Panc1 (cell line): ENCODE data around the gene MYO7A. TPM values are rescaled to one million over a fixed set of nuclear protein-coding genes. Genes with fewer than 3 reads are reported as not detected.

Experiments used
- ATAC-seq: fragments of 200-7000 bp; cut with Tn5 transposase; 2 replicates; pipeline ENCODE4 v1.9.1; 2020; ENCODE audit warnings: mild to moderate bottlenecking, moderate library complexity
- BruUV-seq: library from RNA; stranded (reverse); fragments of 400-500 nt; replicated peaks from 2 replicates; lab custom pipeline; 2021; lab: Mats Ljungman, UMichigan
- CTCF ChIA-PET: fragments of 300-600 bp; sonication (Branson Sonifier 250); formaldehyde crosslinking; loops from one replicate; lab custom pipeline; 2022; ENCODE audit warnings: antibody characterized with exemption; lab: Charles Lee
- POLR2A ChIA-PET: fragments of 300-600 bp; sonication (Branson Sonifier 250); formaldehyde crosslinking; loops from one replicate; lab custom pipeline; 2022; ENCODE audit warnings: antibody characterized with exemption; lab: Charles Lee
- DNase-seq: peaks from one replicate; pipeline ENCODE4 v3.0.0-alpha.2; 2010; ENCODE audit warnings: low read depth, low spot score
- H3K27ac ChIP-seq: 2 replicates; pipeline ENCODE4 v1.5.1; 2011; ENCODE audit warnings: mild to moderate bottlenecking, low read length, inconsistent platforms
- H3K27me3 ChIP-seq: fragments of 200-500 bp; sonication (Bioruptor generic); 2 replicates; pipeline ENCODE4 v1.6.0; 2014; ENCODE audit warnings: low read length, inconsistent platforms; ENCODE audit not compliant: control insufficient read depth, insufficient read depth
- H3K36me3 ChIP-seq: fragments of 200-500 bp; sonication (Bioruptor generic); 2 replicates; pipeline ENCODE4 v1.5.1; 2014; ENCODE audit warnings: inconsistent platforms, mild to moderate bottlenecking, low read length, moderate library complexity; ENCODE audit not compliant: control insufficient read depth, insufficient read depth
- H3K4me1 ChIP-seq: 2 replicates; pipeline ENCODE4 v1.5.1; 2011; ENCODE audit warnings: inconsistent platforms, mild to moderate bottlenecking, low read length, moderate library complexity; ENCODE audit not compliant: control insufficient read depth, insufficient read depth
- H3K4me3 ChIP-seq, 2 experiments: 2 replicates each; pipeline ENCODE4 v1.5.1; 2011 to 2012; ENCODE audit warnings: low read depth in 2 of 2, low read length in 2 of 2, mild to moderate bottlenecking in 2 of 2, inconsistent platforms in 1 of 2, moderate library complexity in 1 of 2
- H3K9me3 ChIP-seq: fragments of 200-500 bp; sonication (Bioruptor generic); 2 replicates; pipeline ENCODE4 v1.5.1; 2014; ENCODE audit warnings: low read depth, mild to moderate bottlenecking, inconsistent platforms, low read length, moderate library complexity; ENCODE audit not compliant: control insufficient read depth, insufficient read depth
- CTCF ChIP-seq: fragments of 450-650 bp; IDR thresholded peaks from 2 replicates; pipeline ENCODE4 v1.5.1; 2017; ENCODE audit warnings: mild to moderate bottlenecking
- POLR2AphosphoS5 ChIP-seq: IDR thresholded peaks from 2 replicates; pipeline ENCODE4 v1.6.1; 2012; ENCODE audit warnings: mild to moderate bottlenecking, low read depth, low read length, moderate library complexity
- SIN3A ChIP-seq: IDR thresholded peaks from 2 replicates; pipeline ENCODE4 v1.6.1; 2012; ENCODE audit warnings: low read depth, mild to moderate bottlenecking, low read length, moderate library complexity, borderline replicate concordance; ENCODE audit not compliant: insufficient read depth
- TCF7L2 ChIP-seq: IDR thresholded peaks from 2 replicates; pipeline ENCODE4 v1.6.1; 2011; ENCODE audit warnings: mild to moderate bottlenecking, low read depth, low read length, inconsistent platforms
- in situ Hi-C: cut with HindIII; loops from 2 replicates; pipeline ENCODE4 v1.10.0; 2016; ENCODE audit warnings: low sequenced_read_pairs, low pct_unique_long_range_greater_than_20kb
- intact Hi-C: fragments of 100-400 bp; cut with micrococcal nuclease; formaldehyde crosslinking; loops from one replicate; pipeline ENCODE4 v1.10.0; 2022; ENCODE audit not compliant: unreplicated experiment
- total RNA-seq: library from RNA; stranded (reverse); gene quantifications from one replicate; pipeline ENCODE4 v1.2.1, GENCODE V29; 2021; ENCODE audit not compliant: unreplicated experiment
- TF ChIP-seq, protein P1 (sequence below), 2 experiments: IDR thresholded peaks; 2 replicates each; pipeline ENCODE4 v1.6.1; 2011 to 2012; ENCODE audit warnings: low read depth in 2 of 2, control low read depth in 1 of 2, low read length in 1 of 2, mild to moderate bottlenecking in 1 of 2, moderate library complexity in 1 of 2; ENCODE audit not compliant: insufficient read depth in 1 of 2

The MYO7A gene
- total RNA-seq, 1 experiment from 2014 or later: 1.3 TPM

- ATAC-seq: peak; percentile 35
- no peak overlapping the region for H3K4me3 ChIP-seq
- H3K9me3 ChIP-seq: no peaks in the 10 kb centered on the region
- no peak for DNase-seq
- in situ Hi-C loops (no loop called here), intact Hi-C loops (loop anchor here (5.0 kb wide), 1 partner anchor 421 kb away; no protein-coding TSS in a partner anchor)
- H3K27ac ChIP-seq: no peak overlapping the region
- no TSS peak for BruUV-seq
- ChIA-PET CTCF (interaction anchor here (1.0 to 3.7 kb wide), 9 partner anchors 9 to 431 kb away, joined by 3 to 33 read pairs (median 3); no protein-coding TSS in a partner anchor), POLR2A (no interaction called here)
- no peaks in the 10 kb centered on the region for H3K27me3 ChIP-seq
- TF ChIP-seq CTCF (no peak), SIN3A (no peak), POLR2AphosphoS5 (no peak), TCF7L2 (no peak)
- TF ChIP-seq, protein P1, sequence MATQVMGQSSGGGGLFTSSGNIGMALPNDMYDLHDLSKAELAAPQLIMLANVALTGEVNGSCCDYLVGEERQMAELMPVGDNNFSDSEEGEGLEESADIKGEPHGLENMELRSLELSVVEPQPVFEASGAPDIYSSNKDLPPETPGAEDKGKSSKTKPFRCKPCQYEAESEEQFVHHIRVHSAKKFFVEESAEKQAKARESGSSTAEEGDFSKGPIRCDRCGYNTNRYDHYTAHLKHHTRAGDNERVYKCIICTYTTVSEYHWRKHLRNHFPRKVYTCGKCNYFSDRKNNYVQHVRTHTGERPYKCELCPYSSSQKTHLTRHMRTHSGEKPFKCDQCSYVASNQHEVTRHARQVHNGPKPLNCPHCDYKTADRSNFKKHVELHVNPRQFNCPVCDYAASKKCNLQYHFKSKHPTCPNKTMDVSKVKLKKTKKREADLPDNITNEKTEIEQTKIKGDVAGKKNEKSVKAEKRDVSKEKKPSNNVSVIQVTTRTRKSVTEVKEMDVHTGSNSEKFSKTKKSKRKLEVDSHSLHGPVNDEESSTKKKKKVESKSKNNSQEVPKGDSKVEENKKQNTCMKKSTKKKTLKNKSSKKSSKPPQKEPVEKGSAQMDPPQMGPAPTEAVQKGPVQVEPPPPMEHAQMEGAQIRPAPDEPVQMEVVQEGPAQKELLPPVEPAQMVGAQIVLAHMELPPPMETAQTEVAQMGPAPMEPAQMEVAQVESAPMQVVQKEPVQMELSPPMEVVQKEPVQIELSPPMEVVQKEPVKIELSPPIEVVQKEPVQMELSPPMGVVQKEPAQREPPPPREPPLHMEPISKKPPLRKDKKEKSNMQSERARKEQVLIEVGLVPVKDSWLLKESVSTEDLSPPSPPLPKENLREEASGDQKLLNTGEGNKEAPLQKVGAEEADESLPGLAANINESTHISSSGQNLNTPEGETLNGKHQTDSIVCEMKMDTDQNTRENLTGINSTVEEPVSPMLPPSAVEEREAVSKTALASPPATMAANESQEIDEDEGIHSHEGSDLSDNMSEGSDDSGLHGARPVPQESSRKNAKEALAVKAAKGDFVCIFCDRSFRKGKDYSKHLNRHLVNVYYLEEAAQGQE (IDR thresholded peaks at IDR 0.05; ENCODE audit: insufficient read depth in 1 of 2, low read depth in 2 of 2, low read length in 1 of 2): no peak
- no peaks in the 10 kb centered on the region for H3K36me3 ChIP-seq
- peaks cover 7% of the 10 kb centered on the region; the same call in 1 of the 2 replicates for H3K4me1 ChIP-seq
Observed at GRCh38 chr11:77126156-77126775, 1.8 kb upstream of the MYO7A start.

GRCh38 chr11:77126861-77127234 lies 1.2 kb upstream of the MYO7A start:
- DNase-seq: no peak
- no peaks in the 10 kb centered on the region for H3K9me3 ChIP-seq
- no peaks in the 10 kb centered on the region for H3K36me3 ChIP-seq
- intact Hi-C loops: loop anchor here (1.0 to 5.0 kb wide), 3 partner anchors 61 to 420 kb away; no protein-coding TSS in a partner anchor
- H3K27me3 ChIP-seq: no peaks in the 10 kb centered on the region
- no TSS peak for BruUV-seq
- ChIA-PET CTCF (interaction anchor here (0.8 to 3.7 kb wide), 13 partner anchors 9 to 430 kb away, joined by 3 to 33 read pairs (median 3); no protein-coding TSS in a partner anchor), POLR2A (interaction anchor here (0.8 kb wide), 1 partner anchor 9 kb away, joined by 3 read pairs; no protein-coding TSS in a partner anchor)
- no peak overlapping the region for H3K27ac ChIP-seq
- peak; percentile 52 for ATAC-seq
- peaks cover 7% of the 10 kb centered on the region; the same call in 1 of the 2 replicates for H3K4me1 ChIP-seq
- TF ChIP-seq, protein P1 (IDR thresholded peaks at IDR 0.05; ENCODE audit: insufficient read depth in 1 of 2, low read depth in 2 of 2, low read length in 1 of 2): no peak
- TF ChIP-seq TCF7L2: no peak
- TF ChIP-seq CTCF: no peak
- TF ChIP-seq POLR2AphosphoS5: no peak
- no peak for TF ChIP-seq SIN3A
- in situ Hi-C loops: no loop called here
- H3K4me3 ChIP-seq: peak overlapping the region; percentile 41 to 60
